ENCODE measurements around the gene MAP4K1. TPM values are rescaled to one million over a fixed set of nuclear protein-coding genes. Genes with fewer than 3 reads are reported as not detected.

The MAP4K1 gene
- total RNA-seq, 1 donor from 2014 or later, result 1.7 TPM

- Histone ChIP-seq H3K79me2 (ENCODE audit: insufficient read depth, low read length) (peaks cover 93% of the 10 kb centered on the region), H3K4me1 (ENCODE audit: insufficient read depth, low read length) (peaks cover 92% of the 10 kb centered on the region), H3K4me3 (ENCODE audit: insufficient read depth, low read depth, low read length) (no peak overlapping the region), H3K4me2 (ENCODE audit: low read length) (peak overlapping the region; percentile 87), H4K20me1 (ENCODE audit: insufficient read depth, low read length) (peaks cover 65% of the 10 kb centered on the region), H3K27ac (ENCODE audit: low read depth, low read length) (peak overlapping the region; percentile 99), H2AFZ (ENCODE audit: low read depth, low read length) (no peak overlapping the region), H3K27me3 (ENCODE audit: insufficient read depth, low read length) (no peaks in the 10 kb centered on the region), H3K9ac (ENCODE audit: low read length) (peak overlapping the region; percentile 100), H3K9me3 (ENCODE audit: insufficient read depth, low read depth, low read length) (no peaks in the 10 kb centered on the region), H3K36me3 (ENCODE audit: insufficient read depth, low read length) (peaks cover 3% of the 10 kb centered on the region)
- Mint-ChIP-seq H3K4me3 (ENCODE audit: unreplicated experiment) (no peak overlapping the region), H3K27me3 (ENCODE audit: low read depth, unreplicated experiment) (no peaks in the 10 kb centered on the region), H3K36me3 (ENCODE audit: low read depth, unreplicated experiment) (peaks cover 10% of the 10 kb centered on the region), H3K4me1 (ENCODE audit: low read depth, unreplicated experiment) (peaks cover 74% of the 10 kb centered on the region), H3K9me3 (ENCODE audit: unreplicated experiment) (no peaks in the 10 kb centered on the region), H3K27ac (ENCODE audit: unreplicated experiment) (peak overlapping the region; percentile 37)
- TF ChIP-seq CTCF (IDR thresholded peaks at IDR 0.05; ENCODE audit: insufficient read depth, low read depth, low read length) (no peak), EZH2 (IDR thresholded peaks at IDR 0.05; ENCODE audit: insufficient read depth, low read length) (no peak)
- peak; percentile 42 for DNase-seq (ENCODE audit: low read depth)
- FAIRE-seq, result no peak
Observed at GRCh38 chr19:38654628-38655055, 36.9 kb upstream of the MAP4K1 start.

- Histone ChIP-seq H3K27ac (ENCODE audit: low read depth, low read length) (peak overlapping the region; percentile 99), H3K4me2 (ENCODE audit: low read length) (peak overlapping the region; percentile 87), H2AFZ (ENCODE audit: low read depth, low read length) (no peak overlapping the region), H3K79me2 (ENCODE audit: insufficient read depth, low read length) (peaks cover 100% of the 10 kb centered on the region), H3K27me3 (ENCODE audit: insufficient read depth, low read length) (no peaks in the 10 kb centered on the region), H3K9me3 (ENCODE audit: insufficient read depth, low read depth, low read length) (no peaks in the 10 kb centered on the region), H3K9ac (ENCODE audit: low read length) (peak overlapping the region; percentile 100), H3K4me1 (ENCODE audit: insufficient read depth, low read length) (peaks cover 78% of the 10 kb centered on the region), H4K20me1 (ENCODE audit: insufficient read depth, low read length) (peaks cover 80% of the 10 kb centered on the region), H3K36me3 (ENCODE audit: insufficient read depth, low read length) (peaks cover 3% of the 10 kb centered on the region), H3K4me3 (ENCODE audit: insufficient read depth, low read depth, low read length) (no peak overlapping the region)
- Mint-ChIP-seq H3K27me3 (ENCODE audit: low read depth, unreplicated experiment) (no peaks in the 10 kb centered on the region), H3K4me1 (ENCODE audit: low read depth, unreplicated experiment) (peaks cover 60% of the 10 kb centered on the region), H3K4me3 (ENCODE audit: unreplicated experiment) (peak overlapping the region; percentile 99), H3K9me3 (ENCODE audit: unreplicated experiment) (peaks cover under 1% of the 10 kb centered on the region), H3K36me3 (ENCODE audit: low read depth, unreplicated experiment) (peaks cover 14% of the 10 kb centered on the region), H3K27ac (ENCODE audit: unreplicated experiment) (peak overlapping the region; percentile 64)
- peak; percentile 45 for DNase-seq (ENCODE audit: low read depth)
- TF ChIP-seq EZH2 (IDR thresholded peaks at IDR 0.05; ENCODE audit: insufficient read depth, low read length), result no peak
- TF ChIP-seq CTCF (IDR thresholded peaks at IDR 0.05; ENCODE audit: insufficient read depth, low read depth, low read length), result no peak
- no peak for FAIRE-seq
Observed at GRCh38 chr19:38653028-38653571, 35.3 kb upstream of the MAP4K1 start.

- Histone ChIP-seq H2AFZ (ENCODE audit: low read depth, low read length) (no peak overlapping the region), H3K27me3 (ENCODE audit: insufficient read depth, low read length) (no peaks in the 10 kb centered on the region), H4K20me1 (ENCODE audit: insufficient read depth, low read length) (peaks cover 80% of the 10 kb centered on the region), H3K27ac (ENCODE audit: low read depth, low read length) (peak overlapping the region; percentile 99), H3K4me2 (ENCODE audit: low read length) (peak overlapping the region; percentile 87), H3K9me3 (ENCODE audit: insufficient read depth, low read depth, low read length) (no peaks in the 10 kb centered on the region), H3K4me1 (ENCODE audit: insufficient read depth, low read length) (peaks cover 58% of the 10 kb centered on the region), H3K4me3 (ENCODE audit: insufficient read depth, low read depth, low read length) (peak overlapping the region; percentile 94), H3K9ac (ENCODE audit: low read length) (peak overlapping the region; percentile 100), H3K36me3 (ENCODE audit: insufficient read depth, low read length) (no peaks in the 10 kb centered on the region), H3K79me2 (ENCODE audit: insufficient read depth, low read length) (peaks cover 86% of the 10 kb centered on the region)
- Mint-ChIP-seq H3K36me3 (ENCODE audit: low read depth, unreplicated experiment) (peaks cover 6% of the 10 kb centered on the region), H3K9me3 (ENCODE audit: unreplicated experiment) (peaks cover 2% of the 10 kb centered on the region), H3K27me3 (ENCODE audit: low read depth, unreplicated experiment) (no peaks in the 10 kb centered on the region), H3K4me3 (ENCODE audit: unreplicated experiment) (peak overlapping the region; percentile 99), H3K27ac (ENCODE audit: unreplicated experiment) (peak overlapping the region; percentile 63), H3K4me1 (ENCODE audit: low read depth, unreplicated experiment) (peaks cover 43% of the 10 kb centered on the region)
- FAIRE-seq (peak; percentile 68), DNase-seq (ENCODE audit: low read depth) (peak; percentile 88)
- no peak for TF ChIP-seq EZH2 (IDR thresholded peaks at IDR 0.05; ENCODE audit: insufficient read depth, low read length)
Observed at GRCh38 chr19:38650911-38651584, 33.3 kb upstream of the MAP4K1 start.

Measured in astrocyte (in vitro differentiated cells and primary cell).